Ovary (tissue), 9 donors: ENCODE measurements around the gene ASB9. TPM values are rescaled to one million over a fixed set of nuclear protein-coding genes. Genes with fewer than 3 reads are reported as not detected.
A peak's percentile ranks its signal among the peaks of the same experiment; 100 is the strongest.
"Not testable (repeated sequence)": the region's sequence is repeated elsewhere in the genome, so short reads cannot be mapped to it uniquely, and the experiment has no call there.

Experiments
- DNase-seq, 5 donors: peaks; one replicate each; pipeline ENCODE4 v3.0.0-alpha.2; 2019 to 2020
- H3K27ac ChIP-seq, 2 donors: fragments of 200-600 bp; one replicate each; pipeline versions ENCODE4 v1.5.1 to v1.8.0; 2019 to 2022
- H3K27me3 ChIP-seq: fragments of 200-600 bp; one replicate; pipeline ENCODE4 v1.8.0; 2022
- H3K36me3 ChIP-seq: fragments of 200-600 bp; sonication (generic); one replicate; pipeline ENCODE4 v1.5.1; 2019
- H3K4me1 ChIP-seq: one replicate; pipeline ENCODE4 v1.8.1; 2013; ENCODE audit warnings: mild to moderate bottlenecking, moderate library complexity; ENCODE audit not compliant: insufficient read depth
- H3K4me3 ChIP-seq: fragments of 200-600 bp; sonication (generic); one replicate; pipeline ENCODE4 v1.5.1; 2017
- H3K9me3 ChIP-seq, 2 donors: fragments of 200-600 bp in 1 of 2; sonication (generic) in 1 of 2; one replicate each; pipeline versions ENCODE4 v1.5.1 to v1.8.1; 2013 to 2019; ENCODE audit warnings: mild to moderate bottlenecking in 1 of 2, moderate library complexity in 1 of 2
- EP300 ChIP-seq: sonication (generic); formaldehyde crosslinking; IDR thresholded peaks from one replicate; pipeline ENCODE4 v1.6.1; 2017; ENCODE audit warnings: antibody characterized with exemption
- POLR2A ChIP-seq: fragments of 450-650 bp; IDR thresholded peaks from one replicate; pipeline ENCODE4 v1.6.1; 2017; ENCODE audit warnings: antibody characterized with exemption, mild to moderate bottlenecking, moderate library complexity
- WGBS, 3 donors: extraction: QIAGEN DNeasy Blood & Tissue Kit in 1 of 3; methylation state at CpG; one replicate each; pipeline versions ENCODE4 v1.1.5 to v1.1.7; 2013 to 2017; 5-methylcytosine and 5-hydroxymethylcytosine counted together
- intact Hi-C, 4 donors: fragments of 100-400 bp; cut with DNase I; formaldehyde crosslinking; loops; one replicate each; pipeline versions ENCODE4 v1.11.0 to v1.15.1; 2022 to 2023
- polyA plus RNA-seq, 2 donors: library from polyadenylated mRNA; stranded (reverse); fragments of 200-250 nt in 1 of 2; fragments of 350-450 nt in 1 of 2; fragmentation: Illumina TruSeq in 1 of 2; extraction: RNeasy Lipid Tissue Mini Kit (QIAGEN cat#74804) in 1 of 2; gene quantifications; one replicate each; pipeline ENCODE4 v1.2.3, GENCODE V29; 2013 to 2014
- total RNA-seq, 7 donors: library from RNA; depleted of rRNA in 2 of 7; stranded (reverse); fragments of >200 nt in 2 of 7; fragmentation: NEBNext Ultra II Directional in 3 of 7; extraction: Animal tissue kit (Norgen Biotek cat#: 25700) in 3 of 7; gene quantifications; one replicate each; pipeline versions ENCODE4 v1.1.0 to v1.2.4, GENCODE V29; 2016 to 2023
- TF ChIP-seq, protein P1 (sequence below), 3 donors: fragments of 450-650 bp in 2 of 3; fragments of 200-600 bp in 1 of 3; IDR thresholded peaks; one replicate each; pipeline versions ENCODE4 v1.5.1 to v1.8.0; 2016 to 2022; ENCODE audit warnings: antibody characterized with exemption in 3 of 3, mild to moderate bottlenecking in 1 of 3
- donor health status: DM: no; HTN: no; CAD: no; lungs with moderate emphysema.
- donor health status: DM: no; HTN: no; CAD: no.
- donor health status: Bipolar disorder and iron deficiency.
- donor health status: DM: yes; HTN: yes; CAD: no.
- donor health status: DM: no; HTN: no; CAD: no.
- donor health status: DM: yes; HTN: yes; CAD: no.

The ASB9 gene
- total and polyA plus RNA-seq, 9 donors, result 0.20 to 2.1 (median 0.99) TPM

DNA sequence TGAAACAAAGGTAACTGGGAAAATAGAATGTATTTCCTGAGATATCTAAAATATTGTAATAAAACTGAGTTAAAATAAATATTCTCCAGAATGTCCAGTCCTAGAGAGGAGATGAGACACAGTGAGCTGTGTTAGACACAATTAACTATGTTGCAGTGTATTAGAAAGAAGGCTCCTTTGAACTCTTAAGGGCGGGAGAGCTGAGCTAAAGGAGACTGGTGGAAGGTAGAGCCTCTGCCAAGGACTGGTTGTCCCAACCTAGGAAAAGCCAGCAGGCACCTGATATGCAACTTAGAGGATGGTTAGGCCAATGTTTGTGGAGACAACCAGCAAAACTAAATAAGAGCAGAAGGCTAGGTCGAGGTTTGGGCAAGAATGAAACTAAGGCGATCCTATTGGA lies 41.2 kb upstream of the ASB9 start:
- Histone ChIP-seq H3K27me3 (no peaks in the 10 kb centered on the region), H3K4me3 (no peak overlapping the region), H3K36me3 (no peaks in the 10 kb centered on the region), H3K27ac (peak overlapping the region in 1 of 2 donors; percentile 22), H3K4me1 (no peaks in the 10 kb centered on the region), H3K9me3 (no peaks in the 10 kb centered on the region)
- no peak for TF ChIP-seq EP300
- TF ChIP-seq POLR2A, result no peak
- TF ChIP-seq, protein P1, sequence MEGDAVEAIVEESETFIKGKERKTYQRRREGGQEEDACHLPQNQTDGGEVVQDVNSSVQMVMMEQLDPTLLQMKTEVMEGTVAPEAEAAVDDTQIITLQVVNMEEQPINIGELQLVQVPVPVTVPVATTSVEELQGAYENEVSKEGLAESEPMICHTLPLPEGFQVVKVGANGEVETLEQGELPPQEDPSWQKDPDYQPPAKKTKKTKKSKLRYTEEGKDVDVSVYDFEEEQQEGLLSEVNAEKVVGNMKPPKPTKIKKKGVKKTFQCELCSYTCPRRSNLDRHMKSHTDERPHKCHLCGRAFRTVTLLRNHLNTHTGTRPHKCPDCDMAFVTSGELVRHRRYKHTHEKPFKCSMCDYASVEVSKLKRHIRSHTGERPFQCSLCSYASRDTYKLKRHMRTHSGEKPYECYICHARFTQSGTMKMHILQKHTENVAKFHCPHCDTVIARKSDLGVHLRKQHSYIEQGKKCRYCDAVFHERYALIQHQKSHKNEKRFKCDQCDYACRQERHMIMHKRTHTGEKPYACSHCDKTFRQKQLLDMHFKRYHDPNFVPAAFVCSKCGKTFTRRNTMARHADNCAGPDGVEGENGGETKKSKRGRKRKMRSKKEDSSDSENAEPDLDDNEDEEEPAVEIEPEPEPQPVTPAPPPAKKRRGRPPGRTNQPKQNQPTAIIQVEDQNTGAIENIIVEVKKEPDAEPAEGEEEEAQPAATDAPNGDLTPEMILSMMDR (IDR thresholded peaks at IDR 0.05), result no peak
- DNase-seq, result no peak
- 69 to 80% (median 80%) methylated on average over 3 of the region's 3 CpGs for WGBS, 3 donors
- intact Hi-C loops, result no loop called here

DNA sequence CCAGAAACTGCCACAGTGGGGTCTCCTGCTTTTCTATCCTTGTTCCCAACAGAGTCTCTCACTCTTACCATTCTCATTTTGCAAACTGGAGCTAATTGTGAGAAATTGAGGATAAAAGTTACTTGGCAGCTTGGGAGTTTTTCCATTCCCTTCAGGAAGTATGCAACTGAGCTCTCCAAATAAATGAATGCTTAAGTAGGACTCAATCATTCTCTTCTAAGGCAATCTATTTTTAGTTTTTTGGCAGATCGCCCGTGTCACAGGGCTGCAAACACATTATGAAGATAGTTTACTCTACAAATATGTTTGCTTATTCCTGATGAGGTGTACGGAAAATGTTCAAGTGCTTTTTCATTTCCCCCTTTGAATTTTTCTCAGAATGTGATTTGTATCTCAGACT lies 40.2 kb upstream of the ASB9 start:
- Histone ChIP-seq H3K4me3 (no peak overlapping the region), H3K9me3 (no peaks in the 10 kb centered on the region), H3K27me3 (no peaks in the 10 kb centered on the region), H3K27ac (peak overlapping the region in 1 of 2 donors; percentile 22), H3K4me1 (no peaks in the 10 kb centered on the region), H3K36me3 (no peaks in the 10 kb centered on the region)
- TF ChIP-seq, protein P1 (IDR thresholded peaks at IDR 0.05), result no peak
- TF ChIP-seq POLR2A (no peak), EP300 (no peak)
- peak in 2 of 5 donors; percentile 25 to 47 for DNase-seq
- WGBS, 3 donors, result 31 to 33% (median 32%) methylated on average over 3 of the region's 3 CpGs
- intact Hi-C loops, result no loop called here

DNA sequence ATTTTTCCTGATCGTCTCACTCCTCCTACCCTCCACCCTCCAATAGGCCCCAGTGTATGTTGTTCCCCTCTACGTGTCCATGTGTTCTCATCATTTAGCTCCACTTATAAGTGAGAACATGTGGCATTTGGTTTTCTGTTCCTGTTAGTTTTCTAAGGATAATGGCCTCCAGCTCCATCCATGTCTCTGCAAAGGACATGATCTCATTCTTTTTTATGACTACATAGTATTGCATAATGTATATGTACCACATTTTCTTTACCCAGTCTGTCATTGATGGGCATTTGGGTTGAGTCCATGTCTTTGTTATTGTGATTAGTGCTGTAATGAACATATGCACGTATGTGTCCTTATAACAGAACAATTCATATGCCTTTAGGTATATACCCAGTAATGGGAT lies 36.0 kb upstream of the ASB9 start:
- intact Hi-C loops, result loop anchor here in 1 of 4 donors (10.0 kb wide), 1 partner anchor 49 kb away; no protein-coding TSS in a partner anchor
- H3K4me3 ChIP-seq, H3K36me3 ChIP-seq, H3K9me3 ChIP-seq, H3K27ac ChIP-seq, H3K27me3 ChIP-seq, DNase-seq, H3K4me1 ChIP-seq: not testable (repeated sequence)
- 49 to 66% (median 64%) methylated on average over 3 of the region's 3 CpGs for WGBS, 3 donors

DNA sequence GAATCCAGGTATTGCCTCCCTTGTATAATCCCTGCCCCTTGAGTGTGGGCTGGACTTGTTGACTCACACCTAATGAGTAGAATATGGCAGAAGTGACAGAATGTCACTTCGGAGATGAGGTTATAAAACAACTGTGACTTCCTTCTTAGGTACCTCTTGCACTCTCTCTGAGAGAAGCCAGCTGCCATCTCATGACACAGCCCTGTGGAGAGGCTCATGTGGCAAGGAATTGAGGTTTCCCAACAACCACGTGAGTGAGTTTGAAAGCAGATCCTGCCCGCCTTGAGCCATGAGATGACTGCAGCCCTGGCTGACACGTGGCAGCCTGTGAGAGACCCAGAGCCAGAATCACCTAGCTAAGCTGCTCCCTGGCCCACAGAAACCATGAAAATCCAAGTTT lies 32.0 kb upstream of the ASB9 start:
- no peak overlapping the region for H3K27ac ChIP-seq
- intact Hi-C loops, result loop anchor here in 1 of 4 donors (10.0 kb wide), 1 partner anchor 53 kb away; no protein-coding TSS in a partner anchor
- whole genome bisulfite sequencing, 3 donors, result 42 to 52% (median 46%) methylated on average over 4 of the region's 4 CpGs
- DNase-seq, result no peak
- TF ChIP-seq EP300 (no peak), POLR2A (no peak)
- TF ChIP-seq, protein P1 (IDR thresholded peaks at IDR 0.05), result no peak
- no peak overlapping the region for H3K4me3 ChIP-seq
- H3K27me3 ChIP-seq, result no peaks in the 10 kb centered on the region
- no peaks in the 10 kb centered on the region for H3K36me3 ChIP-seq
- H3K9me3 ChIP-seq, result no peaks in the 10 kb centered on the region
- H3K4me1 ChIP-seq, result no peaks in the 10 kb centered on the region

DNA sequence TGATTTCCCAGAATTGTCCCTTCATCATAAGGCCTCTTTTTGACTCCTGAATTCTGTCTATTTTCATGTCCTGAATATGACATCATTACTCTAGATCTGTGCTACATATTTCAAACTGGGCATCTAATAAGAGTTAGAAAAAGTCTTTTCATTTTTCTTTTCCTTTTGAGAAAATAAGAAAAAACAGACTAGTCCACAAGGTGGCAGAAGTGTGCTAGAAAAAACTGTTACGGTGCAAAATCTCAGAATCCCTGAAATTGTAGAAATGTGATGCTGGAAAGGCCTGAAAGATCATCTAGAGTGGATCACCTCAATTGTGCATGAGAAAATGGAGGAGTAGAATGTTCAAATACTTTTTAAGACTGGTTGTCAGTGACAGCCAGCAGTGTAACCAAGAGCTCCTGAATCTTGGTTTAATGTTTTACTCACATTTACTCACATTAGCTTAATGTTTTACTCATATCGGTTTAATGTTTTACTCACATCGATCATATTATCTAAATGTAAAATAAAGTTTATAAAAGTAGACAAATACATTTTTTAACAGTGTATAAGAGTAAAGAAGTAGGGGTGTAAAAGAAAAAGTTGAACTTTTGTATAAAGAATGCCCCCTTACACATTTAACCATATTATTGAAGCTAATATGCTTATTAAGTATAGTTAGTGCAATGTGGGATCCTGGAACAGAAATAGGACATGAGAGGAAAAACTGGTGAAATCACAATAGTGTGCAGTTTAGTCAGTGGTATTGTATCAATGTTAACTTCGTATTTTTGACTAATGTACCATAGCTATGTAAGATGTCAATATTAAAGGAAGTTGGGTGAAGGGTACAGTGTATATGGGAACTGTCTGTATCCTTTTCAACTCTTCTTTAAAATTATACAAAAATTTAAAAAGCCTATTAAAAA lies 30.3 kb upstream of the ASB9 start:
- H3K36me3 ChIP-seq, result no peaks in the 10 kb centered on the region
- 51 to 61% (median 57%) methylated on average over 4 of the region's 4 CpGs for WGBS, 3 donors
- H3K27me3 ChIP-seq, result no peaks in the 10 kb centered on the region
- no peak for TF ChIP-seq POLR2A
- TF ChIP-seq, protein P1 (IDR thresholded peaks at IDR 0.05), result peak in 1 of 3 donors; percentile 46
- no peaks in the 10 kb centered on the region for H3K9me3 ChIP-seq
- no peaks in the 10 kb centered on the region for H3K4me1 ChIP-seq
- H3K27ac ChIP-seq, result no peak overlapping the region
- no peak for DNase-seq
- no peak overlapping the region for H3K4me3 ChIP-seq
- intact Hi-C loops, result loop anchor here in 1 of 4 donors (10.0 kb wide), 1 partner anchor 55 kb away; no protein-coding TSS in a partner anchor
